ENCODE data around the gene PDX1. TPM values are rescaled to one million over a fixed set of nuclear protein-coding genes. Genes with fewer than 3 reads are reported as not detected.

PDX1 gene
- total RNA-seq, 4 donors from 2014 or later, result not detected

DNA sequence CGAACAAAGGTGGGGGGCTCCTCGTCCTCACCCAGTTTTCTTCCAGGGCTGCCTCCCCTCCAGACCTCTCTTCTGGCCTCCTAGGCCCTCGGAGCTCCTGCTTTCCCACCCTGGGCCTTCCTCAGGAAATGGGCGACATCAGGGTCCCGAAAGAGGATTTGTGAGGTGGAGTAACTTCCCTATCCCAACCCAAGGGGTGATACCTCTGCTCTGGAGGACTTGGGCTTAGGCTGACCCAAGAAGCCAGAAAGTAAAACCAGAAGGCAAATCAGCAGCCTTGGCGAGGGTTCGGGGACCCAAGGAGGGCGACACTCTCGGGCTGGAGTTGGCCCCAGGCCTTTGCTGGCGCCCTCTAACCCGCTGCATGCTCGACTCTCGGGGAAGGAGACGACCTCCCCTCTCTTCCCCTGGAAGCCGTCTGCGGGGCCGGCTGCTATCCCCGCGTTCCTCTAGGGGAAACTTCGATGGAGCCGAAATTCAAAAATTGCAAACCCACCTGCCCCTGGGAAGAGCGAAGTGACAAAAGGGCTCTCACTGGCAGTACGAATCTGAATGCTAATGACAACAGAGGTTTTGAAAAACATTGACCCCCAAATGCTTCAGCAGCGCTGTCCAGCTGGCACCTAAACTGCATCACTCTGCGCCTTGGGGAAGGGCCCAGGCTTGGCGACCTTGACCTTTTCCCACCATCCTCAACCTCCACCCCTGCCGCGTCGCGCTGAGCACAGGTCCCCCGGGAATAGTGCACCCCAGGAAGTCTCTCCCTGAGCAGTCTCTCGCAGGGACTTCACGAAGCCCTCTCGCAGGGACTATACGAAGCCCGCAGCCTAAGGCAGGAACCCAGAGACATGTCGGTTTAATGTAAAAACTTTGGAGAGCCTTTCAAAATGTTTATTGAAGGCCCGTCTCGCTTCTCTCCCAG is 2.4 kb downstream of the PDX1 start:
- Histone ChIP-seq H3K27ac (no peak overlapping the region), H3K27me3 (peaks cover 98 to 99% (median 99%) of the 10 kb centered on the region in 3 donors), H3K4me3 (peak overlapping the region in 1 of 4 donors; percentile 63), H3K4me1 (peaks cover 14 to 34% of the 10 kb centered on the region in 2 donors), H3K9me3 (no peaks in the 10 kb centered on the region), H3K36me3 (no peaks in the 10 kb centered on the region)
- in situ Hi-C loops (cut with MboI; ENCODE audit: low sequenced_read_pairs in 4 of 4), result no loop called here
- intact Hi-C loops (cut with DNase I; ENCODE audit: low total_unique reads), result no loop called here
- TF ChIP-seq, protein P1, sequence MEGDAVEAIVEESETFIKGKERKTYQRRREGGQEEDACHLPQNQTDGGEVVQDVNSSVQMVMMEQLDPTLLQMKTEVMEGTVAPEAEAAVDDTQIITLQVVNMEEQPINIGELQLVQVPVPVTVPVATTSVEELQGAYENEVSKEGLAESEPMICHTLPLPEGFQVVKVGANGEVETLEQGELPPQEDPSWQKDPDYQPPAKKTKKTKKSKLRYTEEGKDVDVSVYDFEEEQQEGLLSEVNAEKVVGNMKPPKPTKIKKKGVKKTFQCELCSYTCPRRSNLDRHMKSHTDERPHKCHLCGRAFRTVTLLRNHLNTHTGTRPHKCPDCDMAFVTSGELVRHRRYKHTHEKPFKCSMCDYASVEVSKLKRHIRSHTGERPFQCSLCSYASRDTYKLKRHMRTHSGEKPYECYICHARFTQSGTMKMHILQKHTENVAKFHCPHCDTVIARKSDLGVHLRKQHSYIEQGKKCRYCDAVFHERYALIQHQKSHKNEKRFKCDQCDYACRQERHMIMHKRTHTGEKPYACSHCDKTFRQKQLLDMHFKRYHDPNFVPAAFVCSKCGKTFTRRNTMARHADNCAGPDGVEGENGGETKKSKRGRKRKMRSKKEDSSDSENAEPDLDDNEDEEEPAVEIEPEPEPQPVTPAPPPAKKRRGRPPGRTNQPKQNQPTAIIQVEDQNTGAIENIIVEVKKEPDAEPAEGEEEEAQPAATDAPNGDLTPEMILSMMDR (IDR thresholded peaks at IDR 0.05 in 4 of 5, conservative IDR thresholded peaks at IDR 0.05 in 1 of 5), result no peak
- no peak for TF ChIP-seq POLR2A (IDR thresholded peaks at IDR 0.05)
- ATAC-seq (no peak), DNase-seq (no peak)

DNA sequence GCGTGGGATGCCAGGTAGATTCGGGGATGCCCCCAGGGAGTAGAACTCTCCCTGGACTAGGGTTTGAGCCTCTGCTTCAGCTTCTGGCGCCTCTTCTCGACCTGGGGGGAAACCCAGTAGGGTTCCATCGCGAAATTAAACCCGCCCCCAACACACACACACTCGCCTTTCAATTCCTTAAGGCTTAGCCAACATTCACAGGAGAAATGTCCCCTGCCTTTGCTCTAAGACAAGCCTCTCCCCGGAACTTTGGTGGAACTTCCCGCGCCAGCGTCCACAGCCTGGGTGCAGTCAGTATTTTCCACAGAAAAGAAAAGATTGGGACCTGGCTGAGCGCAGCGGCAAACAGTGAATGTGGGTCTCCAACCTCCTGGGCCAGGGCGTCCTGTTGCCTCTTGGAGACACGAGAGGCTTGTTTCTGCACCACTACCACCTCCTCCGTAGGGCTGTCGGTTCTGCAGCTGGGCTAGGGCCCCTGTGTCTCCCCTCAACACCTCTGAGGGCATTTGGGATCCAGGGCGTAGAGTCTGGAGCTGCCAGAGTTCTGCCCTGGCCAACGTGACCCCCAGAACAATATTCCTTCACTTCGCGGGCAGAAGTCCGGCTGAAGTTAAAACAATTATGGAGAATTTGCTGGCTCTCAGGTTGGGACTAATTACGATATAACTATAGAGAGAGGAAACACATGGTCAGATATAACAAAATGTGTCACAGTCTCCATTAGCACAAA is 3.2 kb downstream of the PDX1 start:
- H3K4me1 ChIP-seq, result peaks cover 9 to 27% of the 10 kb centered on the region in 2 donors
- in situ Hi-C loops (cut with MboI; ENCODE audit: low sequenced_read_pairs in 4 of 4), result no loop called here
- TF ChIP-seq POLR2A (IDR thresholded peaks at IDR 0.05), result no peak
- TF ChIP-seq, protein P1 (IDR thresholded peaks at IDR 0.05 in 4 of 5, conservative IDR thresholded peaks at IDR 0.05 in 1 of 5), result no peak

DNA sequence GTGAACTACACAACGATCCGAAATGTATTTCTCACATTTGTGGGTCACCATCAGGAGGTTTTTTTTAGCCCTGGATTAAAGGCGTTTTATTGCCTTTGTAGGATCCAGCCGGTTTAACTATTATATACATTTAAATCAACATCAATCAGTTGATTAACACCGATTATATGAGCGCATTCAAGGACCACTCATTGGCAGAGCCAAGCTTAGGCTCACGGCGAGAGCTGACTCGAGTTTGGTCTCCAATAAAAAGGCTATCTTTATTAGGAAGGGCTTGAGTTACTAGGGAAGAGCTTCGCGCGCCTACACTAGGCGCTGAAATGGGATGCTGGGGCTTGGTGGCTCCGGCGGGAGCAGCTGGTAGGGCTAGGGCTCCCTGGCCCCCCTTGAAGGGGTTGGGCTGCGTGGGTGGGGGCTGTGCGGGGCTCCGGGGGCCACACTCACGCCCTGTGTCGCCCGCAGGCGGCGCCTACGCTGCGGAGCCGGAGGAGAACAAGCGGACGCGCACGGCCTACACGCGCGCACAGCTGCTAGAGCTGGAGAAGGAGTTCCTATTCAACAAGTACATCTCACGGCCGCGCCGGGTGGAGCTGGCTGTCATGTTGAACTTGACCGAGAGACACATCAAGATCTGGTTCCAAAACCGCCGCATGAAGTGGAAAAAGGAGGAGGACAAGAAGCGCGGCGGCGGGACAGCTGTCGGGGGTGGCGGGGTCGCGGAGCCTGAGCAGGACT is 4.2 kb downstream of the PDX1 start:
- no peak overlapping the region for H3K27ac ChIP-seq
- in situ Hi-C loops (cut with MboI; ENCODE audit: low sequenced_read_pairs in 4 of 4), result no loop called here
- no peaks in the 10 kb centered on the region for H3K36me3 ChIP-seq
- no peak for ATAC-seq
- H3K4me3 ChIP-seq, result no peak overlapping the region
- H3K9me3 ChIP-seq, result no peaks in the 10 kb centered on the region
- TF ChIP-seq, protein P1 (IDR thresholded peaks at IDR 0.05 in 4 of 5, conservative IDR thresholded peaks at IDR 0.05 in 1 of 5), result no peak
- TF ChIP-seq POLR2A (IDR thresholded peaks at IDR 0.05), result no peak
- DNase-seq, result no peak
- H3K27me3 ChIP-seq, result peaks cover 98 to 99% (median 99%) of the 10 kb centered on the region in 3 donors
- intact Hi-C loops (cut with DNase I; ENCODE audit: low total_unique reads), result no loop called here
- H3K4me1 ChIP-seq, result peaks cover 9 to 27% of the 10 kb centered on the region in 2 donors

More for the DNA sequence above, 3.2 kb downstream of the PDX1 start:
- Histone ChIP-seq H3K4me3 (no peak overlapping the region), H3K36me3 (no peaks in the 10 kb centered on the region), H3K27ac (no peak overlapping the region), H3K9me3 (no peaks in the 10 kb centered on the region), H3K27me3 (peaks cover 98 to 99% (median 99%) of the 10 kb centered on the region in 3 donors)
- ATAC-seq (no peak), DNase-seq (no peak)
- intact Hi-C loops (cut with DNase I; ENCODE audit: low total_unique reads), result no loop called here

DNA sequence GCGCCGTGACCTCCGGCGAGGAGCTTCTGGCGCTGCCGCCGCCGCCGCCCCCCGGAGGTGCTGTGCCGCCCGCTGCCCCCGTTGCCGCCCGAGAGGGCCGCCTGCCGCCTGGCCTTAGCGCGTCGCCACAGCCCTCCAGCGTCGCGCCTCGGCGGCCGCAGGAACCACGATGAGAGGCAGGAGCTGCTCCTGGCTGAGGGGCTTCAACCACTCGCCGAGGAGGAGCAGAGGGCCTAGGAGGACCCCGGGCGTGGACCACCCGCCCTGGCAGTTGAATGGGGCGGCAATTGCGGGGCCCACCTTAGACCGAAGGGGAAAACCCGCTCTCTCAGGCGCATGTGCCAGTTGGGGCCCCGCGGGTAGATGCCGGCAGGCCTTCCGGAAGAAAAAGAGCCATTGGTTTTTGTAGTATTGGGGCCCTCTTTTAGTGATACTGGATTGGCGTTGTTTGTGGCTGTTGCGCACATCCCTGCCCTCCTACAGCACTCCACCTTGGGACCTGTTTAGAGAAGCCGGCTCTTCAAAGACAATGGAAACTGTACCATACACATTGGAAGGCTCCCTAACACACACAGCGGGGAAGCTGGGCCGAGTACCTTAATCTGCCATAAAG is 4.8 kb downstream of the PDX1 start:
- ATAC-seq, result no peak
- no peak for TF ChIP-seq POLR2A (IDR thresholded peaks at IDR 0.05)
- TF ChIP-seq, protein P1 (IDR thresholded peaks at IDR 0.05 in 4 of 5, conservative IDR thresholded peaks at IDR 0.05 in 1 of 5), result no peak
- Histone ChIP-seq H3K36me3 (no peaks in the 10 kb centered on the region), H3K27ac (no peak overlapping the region), H3K4me3 (no peak overlapping the region), H3K27me3 (peaks cover 99 to 100% (median 99%) of the 10 kb centered on the region in 3 donors), H3K4me1 (peaks cover 9 to 24% of the 10 kb centered on the region in 2 donors), H3K9me3 (no peaks in the 10 kb centered on the region)
- in situ Hi-C loops (cut with MboI; ENCODE audit: low sequenced_read_pairs in 4 of 4), result no loop called here
- intact Hi-C loops (cut with DNase I; ENCODE audit: low total_unique reads), result no loop called here
- no peak for DNase-seq

Measured in gastrocnemius medialis (tissue), 4 donors.